Calu3 (cell line): ENCODE results near the gene CHTOP. TPM values are rescaled to one million over a fixed set of nuclear protein-coding genes. Genes with fewer than 3 reads are reported as not detected.

ENCODE experiments used
- BruUV-seq: library from RNA; stranded (reverse); fragments of 400-500 nt; replicated peaks from 2 replicates; lab custom pipeline; 2021; lab: Mats Ljungman, UMichigan
- CTCF ChIA-PET: fragments of 300-600 bp; sonication (Branson Sonifier 250); formaldehyde crosslinking; loops from one replicate; lab custom pipeline; 2022; ENCODE audit warnings: antibody characterized with exemption; lab: Charles Lee
- DNase-seq: peaks from one replicate; pipeline ENCODE4 v3.0.0; 2022
- H3K27ac Mint-ChIP-seq: one replicate; pipeline ENCODE4 v1.8.0; 2022; ENCODE audit warnings: mixed read lengths; ENCODE audit not compliant: unreplicated experiment
- H3K27me3 Mint-ChIP-seq: one replicate; pipeline ENCODE4 v1.8.0; 2022; ENCODE audit warnings: mixed read lengths; ENCODE audit not compliant: unreplicated experiment
- H3K36me3 Mint-ChIP-seq: one replicate; pipeline ENCODE4 v1.8.0; 2022; ENCODE audit warnings: mild to moderate bottlenecking, moderate library complexity, mixed read lengths; ENCODE audit not compliant: insufficient read depth, unreplicated experiment
- H3K4me1 Mint-ChIP-seq: one replicate; pipeline ENCODE4 v1.8.0; 2022; ENCODE audit warnings: mild to moderate bottlenecking, low read depth, mixed read lengths; ENCODE audit not compliant: unreplicated experiment
- H3K4me3 Mint-ChIP-seq: one replicate; pipeline ENCODE4 v1.8.0; 2022; ENCODE audit warnings: mild to moderate bottlenecking, low read depth, moderate library complexity, mixed read lengths; ENCODE audit not compliant: unreplicated experiment
- H3K9me3 Mint-ChIP-seq: one replicate; pipeline ENCODE4 v1.8.0; 2022; ENCODE audit warnings: low read depth, mixed read lengths; ENCODE audit not compliant: unreplicated experiment
- CTCF ChIP-seq: fragments of 200-600 bp; IDR thresholded peaks from one replicate; pipeline ENCODE4 v1.8.0; 2022; ENCODE audit warnings: antibody characterized with exemption; ENCODE audit not compliant: unreplicated experiment
- intact Hi-C: fragments of 100-400 bp; cut with micrococcal nuclease; formaldehyde crosslinking; loops from one replicate; pipeline ENCODE4 v1.10.0; 2022; ENCODE audit not compliant: unreplicated experiment
- total RNA-seq: library from RNA; stranded (reverse); gene quantifications from 2 replicates; pipeline ENCODE4 v1.2.3, GENCODE V29; 2022

Gene CHTOP
- total RNA-seq, 1 experiment from 2014 or later: 100 TPM

GRCh38 chr1:153588482-153588881 lies 45.4 kb upstream of the CHTOP start:
- no peaks in the 10 kb centered on the region for H3K9me3 Mint-ChIP-seq
- no peak for DNase-seq
- H3K4me1 Mint-ChIP-seq: no peaks in the 10 kb centered on the region
- H3K27me3 Mint-ChIP-seq: no peaks in the 10 kb centered on the region
- no TSS peak for BruUV-seq
- no peak overlapping the region for H3K27ac Mint-ChIP-seq
- no peaks in the 10 kb centered on the region for H3K36me3 Mint-ChIP-seq
- TF ChIP-seq CTCF: no peak
- CTCF ChIA-PET: interaction anchor here (0.8 to 1.4 kb wide), 2 partner anchors 22 to 39 kb away, joined by 4 to 7 read pairs; partner anchors contain the start of gene S100A13
- no peak overlapping the region for H3K4me3 Mint-ChIP-seq
- intact Hi-C loops: no loop called here

GRCh38 chr1:153592748-153593147 lies 41.1 kb upstream of the CHTOP start:
- no peak for DNase-seq
- intact Hi-C loops: no loop called here

DNA sequence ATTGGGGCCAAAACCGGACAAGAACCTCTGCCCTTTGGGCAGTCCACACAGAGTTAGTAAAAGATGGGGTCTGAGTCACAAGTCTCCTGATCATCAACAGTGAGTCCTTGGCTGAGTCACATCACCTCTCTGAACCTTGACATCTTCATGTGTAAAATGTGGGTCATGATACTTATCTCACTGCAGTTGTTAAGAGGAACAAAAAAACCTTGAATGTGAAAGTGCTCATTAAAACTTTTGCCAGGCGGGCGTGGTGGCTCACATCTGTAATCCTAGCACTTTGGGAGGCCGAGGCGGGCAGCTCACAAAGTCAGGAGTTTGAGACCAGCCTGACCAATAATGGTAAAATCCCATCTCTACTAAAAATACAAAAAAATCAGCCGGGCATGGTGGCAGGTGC lies 36.7 kb upstream of the CHTOP start:
- intact Hi-C loops: no loop called here
- no peak overlapping the region for H3K27ac Mint-ChIP-seq
- no peaks in the 10 kb centered on the region for H3K4me1 Mint-ChIP-seq
- no TSS peak for BruUV-seq
- no peaks in the 10 kb centered on the region for H3K9me3 Mint-ChIP-seq
- peaks cover 18% of the 10 kb centered on the region for H3K36me3 Mint-ChIP-seq
- no peak for DNase-seq
- no peak for TF ChIP-seq CTCF
- H3K27me3 Mint-ChIP-seq: no peaks in the 10 kb centered on the region
- CTCF ChIA-PET: interaction anchor here (1.8 kb wide), 1 partner anchor 15 kb away, joined by 5 read pairs; the partner anchor contains the start of gene S100A16
- H3K4me3 Mint-ChIP-seq: no peak overlapping the region

More at GRCh38 chr1:153592748-153593147, 41.1 kb upstream of the CHTOP start:
- Mint-ChIP-seq H3K27ac (no peak overlapping the region), H3K9me3 (no peaks in the 10 kb centered on the region), H3K4me3 (no peak overlapping the region), H3K4me1 (no peaks in the 10 kb centered on the region), H3K36me3 (peaks cover 6% of the 10 kb centered on the region), H3K27me3 (no peaks in the 10 kb centered on the region)
- CTCF ChIA-PET: interaction anchor here (0.6 kb wide), 1 partner anchor 15 kb away, joined by 3 read pairs; no protein-coding TSS in a partner anchor
- TF ChIP-seq CTCF: no peak
- no TSS peak for BruUV-seq

DNA sequence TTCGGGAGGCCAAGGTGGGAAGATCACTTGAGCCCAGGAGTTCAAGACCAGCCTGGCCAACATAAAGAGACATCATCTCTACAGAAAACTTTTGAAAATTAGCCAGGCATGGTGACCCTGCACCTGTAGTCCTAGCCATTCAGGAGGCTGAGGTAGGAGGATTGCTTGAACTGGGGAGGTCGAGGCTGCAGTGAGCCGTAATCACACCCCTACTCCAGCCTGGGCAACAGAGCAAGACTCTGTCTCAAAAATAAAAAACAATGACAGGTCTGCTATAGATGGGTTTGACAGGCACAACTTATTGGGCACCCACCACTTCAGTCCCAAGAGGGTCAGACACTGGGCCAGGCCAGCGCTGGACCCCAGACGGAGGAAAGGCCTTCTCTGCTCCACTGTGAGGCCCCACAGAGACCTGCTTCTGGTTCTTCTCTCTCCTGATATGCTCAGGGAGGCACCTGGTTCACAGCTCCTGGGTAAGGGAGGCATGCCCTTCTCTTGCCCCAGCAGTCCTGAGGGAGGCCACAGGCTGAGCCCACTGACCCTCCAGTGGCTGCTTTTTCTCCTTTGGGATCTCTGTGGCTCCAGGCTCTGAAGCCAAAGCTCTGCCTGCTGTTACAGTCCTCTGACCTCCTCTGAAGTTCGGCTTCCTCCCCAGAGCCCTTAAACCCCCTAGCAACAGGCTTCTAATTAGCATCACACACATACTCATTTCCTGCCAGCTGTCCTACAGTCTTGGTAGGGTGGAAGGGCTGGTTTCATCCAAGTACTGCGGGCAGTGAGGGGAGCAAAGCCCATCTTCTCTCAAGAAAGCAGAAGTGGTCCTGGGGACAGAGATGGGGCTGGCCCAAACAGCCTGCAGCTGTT lies 35.3 kb upstream of the CHTOP start:
- no TSS peak for BruUV-seq
- CTCF ChIA-PET: no interaction called here
- no peak overlapping the region for H3K4me3 Mint-ChIP-seq

More for the DNA sequence above, 35.3 kb upstream of the CHTOP start:
- no peaks in the 10 kb centered on the region for H3K4me1 Mint-ChIP-seq
- peaks cover 18% of the 10 kb centered on the region for H3K36me3 Mint-ChIP-seq
- TF ChIP-seq CTCF: no peak
- H3K9me3 Mint-ChIP-seq: no peaks in the 10 kb centered on the region
- no peaks in the 10 kb centered on the region for H3K27me3 Mint-ChIP-seq
- H3K27ac Mint-ChIP-seq: no peak overlapping the region
- intact Hi-C loops: no loop called here
- DNase-seq: no peak
